Measurements from ENCODE around the gene OMP.
"Not testable (repeated sequence)": the region's sequence is repeated elsewhere in the genome, so short reads cannot be mapped to it uniquely, and the experiment has no call there.

The OMP gene

GRCh38 chr11:77093987-77094840, 8.4 kb upstream of the OMP start:
- H3K27ac ChIP-seq, result no peak overlapping the region
- no peak overlapping the region for H3K9ac ChIP-seq (ENCODE audit: insufficient read length)
- H3K36me3 ChIP-seq (ENCODE audit: insufficient read depth, low read length), result no peaks in the 10 kb centered on the region
- no peak overlapping the region for H3K4me3 ChIP-seq
- TF ChIP-seq EZH2 (IDR thresholded peaks at IDR 0.05) (no peak), FOXP2 (optimal IDR thresholded peaks at IDR 0.05; ENCODE audit: control extremely low read depth, extremely low read length, insufficient read depth) (no peak), POLR2AphosphoS5 (IDR thresholded peaks at IDR 0.05; ENCODE audit: borderline replicate concordance, low read depth, low read length) (no peak)
- DNase-seq (ENCODE audit: low read depth, low spot score), result no peak
- no peaks in the 10 kb centered on the region for H3K9me3 ChIP-seq (ENCODE audit: low read depth, low read length)

DNA sequence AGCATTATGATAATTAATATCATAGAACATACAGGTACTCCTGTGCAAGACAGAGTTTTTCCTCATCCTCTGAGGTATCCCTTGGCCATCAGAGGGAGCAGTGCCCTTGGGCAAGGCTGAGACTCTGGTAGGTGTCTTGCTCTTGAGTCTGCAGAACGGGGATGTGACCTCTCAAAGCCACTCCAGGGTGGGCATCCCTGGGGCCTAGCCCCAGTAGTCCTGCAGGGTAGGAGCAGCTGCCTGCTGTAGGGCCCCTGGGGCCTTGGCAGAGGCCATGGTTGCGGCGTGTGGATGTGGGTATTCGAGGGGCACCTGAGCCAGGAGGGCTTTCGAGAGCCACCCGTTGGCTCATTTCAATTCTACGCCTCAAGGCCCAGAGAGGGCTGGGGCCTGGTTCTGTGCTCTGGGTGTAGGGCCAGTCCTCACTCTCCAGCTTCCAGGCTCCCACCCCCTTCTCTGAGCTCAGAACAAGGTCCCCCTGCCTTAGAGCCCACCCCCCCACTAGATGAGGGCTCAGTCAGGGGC, 7.7 kb upstream of the OMP start:
- Histone ChIP-seq H3K9me3 (ENCODE audit: low read depth, low read length) (no peaks in the 10 kb centered on the region), H3K27ac (no peak overlapping the region), H3K4me3 (no peak overlapping the region), H3K36me3 (ENCODE audit: insufficient read depth, low read length) (no peaks in the 10 kb centered on the region), H3K9ac (ENCODE audit: insufficient read length) (no peak overlapping the region)
- DNase-seq (ENCODE audit: low read depth, low spot score), result no peak
- TF ChIP-seq POLR2AphosphoS5 (IDR thresholded peaks at IDR 0.05; ENCODE audit: borderline replicate concordance, low read depth, low read length) (no peak), EZH2 (IDR thresholded peaks at IDR 0.05) (no peak), FOXP2 (optimal IDR thresholded peaks at IDR 0.05; ENCODE audit: control extremely low read depth, extremely low read length, insufficient read depth) (no peak)

- Histone ChIP-seq H3K36me3 (ENCODE audit: insufficient read depth, low read length) (no peaks in the 10 kb centered on the region), H3K9ac (ENCODE audit: insufficient read length) (no peak overlapping the region), H3K9me3 (ENCODE audit: low read depth, low read length) (no peaks in the 10 kb centered on the region), H3K27ac (no peak overlapping the region), H3K4me3 (no peak overlapping the region)
- TF ChIP-seq POLR2AphosphoS5 (IDR thresholded peaks at IDR 0.05; ENCODE audit: borderline replicate concordance, low read depth, low read length) (no peak), FOXP2 (optimal IDR thresholded peaks at IDR 0.05; ENCODE audit: control extremely low read depth, extremely low read length, insufficient read depth) (no peak), EZH2 (IDR thresholded peaks at IDR 0.05) (no peak)
- no peak for DNase-seq (ENCODE audit: low read depth, low spot score)
Measured at GRCh38 chr11:77095551-77096490, 6.8 kb upstream of the OMP start.

DNA sequence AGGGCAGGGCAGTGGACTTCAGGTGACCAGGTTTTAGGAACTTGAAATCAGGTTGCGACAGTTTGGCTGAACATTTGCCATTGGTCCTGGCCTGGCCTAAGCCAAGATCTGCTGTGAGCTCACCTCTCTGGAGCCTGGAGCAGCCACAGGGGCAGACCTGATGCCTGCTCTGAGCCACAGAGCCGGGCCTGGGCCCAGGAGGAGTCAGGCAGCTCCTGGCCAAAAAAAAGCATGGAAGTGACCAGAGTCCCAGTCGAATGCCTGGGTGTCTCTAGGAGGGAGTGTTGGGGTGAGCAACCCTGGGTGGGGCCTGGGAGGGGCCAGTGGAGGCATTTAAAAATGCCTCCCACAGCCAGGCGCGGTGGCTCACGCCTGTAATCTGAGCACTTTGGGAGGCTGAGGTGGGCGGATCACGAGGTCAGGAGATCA, 6.0 kb upstream of the OMP start:
- no peak for DNase-seq (ENCODE audit: low read depth, low spot score)
- H3K36me3 ChIP-seq (ENCODE audit: insufficient read depth, low read length), result no peaks in the 10 kb centered on the region
- TF ChIP-seq EZH2 (IDR thresholded peaks at IDR 0.05), result no peak
- no peak for TF ChIP-seq POLR2AphosphoS5 (IDR thresholded peaks at IDR 0.05; ENCODE audit: borderline replicate concordance, low read depth, low read length)
- TF ChIP-seq FOXP2 (optimal IDR thresholded peaks at IDR 0.05; ENCODE audit: control extremely low read depth, extremely low read length, insufficient read depth), result no peak
- H3K9ac ChIP-seq (ENCODE audit: insufficient read length), result no peak overlapping the region
- H3K27ac ChIP-seq, result no peak overlapping the region
- H3K4me3 ChIP-seq, result no peak overlapping the region
- no peaks in the 10 kb centered on the region for H3K9me3 ChIP-seq (ENCODE audit: low read depth, low read length)

GRCh38 chr11:77097180-77097579, 5.5 kb upstream of the OMP start:
- H3K4me3 ChIP-seq, H3K27ac ChIP-seq: not testable (repeated sequence)

DNA sequence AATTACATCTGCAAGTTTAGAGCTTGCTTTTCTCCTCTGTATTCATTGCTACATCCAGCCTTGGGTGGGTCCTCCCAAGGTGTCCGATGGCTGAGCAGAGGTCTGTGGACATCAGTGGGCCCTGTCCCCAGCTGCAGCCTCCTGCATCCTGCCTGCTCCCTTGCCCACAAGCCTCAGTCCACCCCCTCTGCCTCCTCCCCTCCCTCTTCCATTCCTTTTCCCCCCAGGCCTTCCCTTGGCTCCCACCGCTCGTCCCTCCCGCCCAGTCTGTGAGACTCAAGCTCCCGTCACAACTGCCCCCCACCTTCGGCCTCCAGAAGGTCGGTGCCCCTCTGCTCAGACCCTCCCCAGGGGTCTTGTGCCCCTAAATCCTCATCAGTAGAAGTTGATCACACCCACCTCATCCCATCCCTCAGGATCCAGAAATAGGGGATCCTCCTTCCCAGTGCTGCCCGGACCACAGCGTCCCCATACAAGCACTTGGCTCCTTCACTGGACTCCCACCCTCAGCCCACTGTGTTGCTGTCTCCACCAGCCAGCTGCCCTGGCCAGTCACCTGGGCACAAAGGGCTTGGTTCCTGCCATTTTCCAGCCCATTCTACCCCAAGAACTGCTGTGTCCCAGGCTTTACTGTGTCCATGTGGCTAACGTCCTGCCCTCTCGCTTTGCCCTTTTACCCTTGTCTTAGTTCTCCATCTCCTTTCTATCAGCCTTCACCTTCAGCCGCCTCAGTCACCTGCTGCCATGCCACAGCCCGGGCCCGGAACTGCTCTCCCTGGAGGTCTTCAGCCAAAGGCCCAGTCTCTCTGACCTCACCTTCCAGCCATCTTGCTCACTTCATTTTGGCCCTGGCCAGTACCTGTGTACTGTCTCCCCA, 2.2 kb upstream of the OMP start:
- Histone ChIP-seq H3K9ac (ENCODE audit: insufficient read length) (no peak overlapping the region), H3K27ac (no peak overlapping the region), H3K9me3 (ENCODE audit: low read depth, low read length) (no peaks in the 10 kb centered on the region), H3K36me3 (ENCODE audit: insufficient read depth, low read length) (no peaks in the 10 kb centered on the region), H3K4me3 (no peak overlapping the region)
- TF ChIP-seq FOXP2 (optimal IDR thresholded peaks at IDR 0.05; ENCODE audit: control extremely low read depth, extremely low read length, insufficient read depth) (no peak), POLR2AphosphoS5 (IDR thresholded peaks at IDR 0.05; ENCODE audit: borderline replicate concordance, low read depth, low read length) (no peak), EZH2 (IDR thresholded peaks at IDR 0.05) (no peak)
- no peak for DNase-seq (ENCODE audit: low read depth, low spot score)

More at GRCh38 chr11:77097180-77097579, 5.5 kb upstream of the OMP start:
- DNase-seq (ENCODE audit: low read depth, low spot score); H3K9me3 ChIP-seq (ENCODE audit: low read depth, low read length); H3K36me3 ChIP-seq (ENCODE audit: insufficient read depth, low read length); H3K9ac ChIP-seq (ENCODE audit: insufficient read length): not testable (repeated sequence)

GRCh38 chr11:77101043-77101537, 1.6 kb upstream of the OMP start:
- no peak overlapping the region for H3K4me3 ChIP-seq
- no peaks in the 10 kb centered on the region for H3K36me3 ChIP-seq (ENCODE audit: insufficient read depth, low read length)
- TF ChIP-seq FOXP2 (optimal IDR thresholded peaks at IDR 0.05; ENCODE audit: control extremely low read depth, extremely low read length, insufficient read depth), result no peak
- no peak for TF ChIP-seq EZH2 (IDR thresholded peaks at IDR 0.05)
- TF ChIP-seq POLR2AphosphoS5 (IDR thresholded peaks at IDR 0.05; ENCODE audit: borderline replicate concordance, low read depth, low read length), result no peak
- H3K27ac ChIP-seq, result no peak overlapping the region
- H3K9me3 ChIP-seq (ENCODE audit: low read depth, low read length), result no peaks in the 10 kb centered on the region
- DNase-seq (ENCODE audit: low read depth, low spot score), result peak; percentile 8
- no peak overlapping the region for H3K9ac ChIP-seq (ENCODE audit: insufficient read length)

All from SK-N-MC (cell line).